ENCODE data around the gene OR10A7. TPM values are rescaled to one million over a fixed set of nuclear protein-coding genes. Genes with fewer than 3 reads are reported as not detected.
"Not testable (repeated sequence)": the region's sequence is repeated elsewhere in the genome, so short reads cannot be mapped to it uniquely, and the experiment has no call there.

OR10A7 gene, protein sequence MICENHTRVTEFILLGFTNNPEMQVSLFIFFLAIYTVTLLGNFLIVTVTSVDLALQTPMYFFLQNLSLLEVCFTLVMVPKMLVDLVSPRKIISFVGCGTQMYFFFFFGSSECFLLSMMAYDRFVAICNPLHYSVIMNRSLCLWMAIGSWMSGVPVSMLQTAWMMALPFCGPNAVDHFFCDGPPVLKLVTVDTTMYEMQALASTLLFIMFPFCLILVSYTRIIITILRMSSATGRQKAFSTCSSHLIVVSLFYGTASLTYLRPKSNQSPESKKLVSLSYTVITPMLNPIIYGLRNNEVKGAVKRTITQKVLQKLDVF
- not detected in 2 replicates for total RNA-seq (ENCODE audit: low replicate concordance)

DNA sequence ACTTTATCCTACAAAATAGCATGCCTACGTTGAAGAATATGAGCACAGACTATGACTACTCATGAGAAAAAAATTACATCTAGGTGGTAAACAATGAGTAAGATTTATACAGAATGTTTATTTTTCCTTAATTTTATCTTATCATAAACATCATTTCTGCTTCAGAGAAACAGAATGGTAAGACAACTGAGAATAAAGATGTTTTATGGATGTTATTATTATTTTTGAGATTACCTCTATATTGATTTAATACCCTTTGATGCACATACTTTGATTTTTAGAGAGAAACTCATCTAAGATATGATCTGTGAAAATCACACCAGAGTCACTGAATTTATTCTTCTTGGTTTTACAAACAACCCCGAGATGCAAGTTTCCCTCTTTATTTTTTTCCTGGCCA, at the start of gene OR10A7:
TSS of gene OR10A7 (plus strand) at position 301 of the 400 bp plus-strand sequence. CDS start at position 301, 0 bp downstream.
- H3K4me1 Mint-ChIP-seq = no peaks in the 10 kb centered on the region
- no peaks in the 10 kb centered on the region for H3K9me3 Mint-ChIP-seq

GRCh38 chr12:55171445-55171844, 49.4 kb upstream of the OR10A7 start:
- H3K9me3 ChIP-seq (ENCODE audit: low read depth) = no peaks in the 10 kb centered on the region
- no peaks in the 10 kb centered on the region for H3K79me2 ChIP-seq (ENCODE audit: low read depth)
- no peak overlapping the region for H3K4me3 ChIP-seq
- no peak overlapping the region for H2AFZ ChIP-seq (replicated peaks)
- H4K20me1 ChIP-seq (ENCODE audit: low read depth) = no peaks in the 10 kb centered on the region
- no peaks in the 10 kb centered on the region for H3K4me1 ChIP-seq
- no peaks in the 10 kb centered on the region for H3K36me3 ChIP-seq
- H3K27me3 ChIP-seq = no peaks in the 10 kb centered on the region
- Mint-ChIP-seq H3K9me3 (no peaks in the 10 kb centered on the region), H3K4me1 (no peaks in the 10 kb centered on the region), H3K27me3 (ENCODE audit: insufficient read depth, low read depth) (peaks cover 2% of the 10 kb centered on the region), H3K36me3 (no peaks in the 10 kb centered on the region), H3K4me3 (no peak overlapping the region), H3K27ac (no peak overlapping the region)
- H3K4me2 ChIP-seq = no peak overlapping the region
- H3F3A ChIP-seq (ENCODE audit: low read depth) = no peaks in the 10 kb centered on the region
- H3K27ac ChIP-seq = no peak overlapping the region
- H3K9ac ChIP-seq = no peak overlapping the region
- TF ChIP-seq EZH2phosphoT487 (IDR thresholded peaks at IDR 0.05) (no peak), EZH2 (IDR thresholded peaks at IDR 0.05) (no peak)
- TF ChIP-seq, protein P1, sequence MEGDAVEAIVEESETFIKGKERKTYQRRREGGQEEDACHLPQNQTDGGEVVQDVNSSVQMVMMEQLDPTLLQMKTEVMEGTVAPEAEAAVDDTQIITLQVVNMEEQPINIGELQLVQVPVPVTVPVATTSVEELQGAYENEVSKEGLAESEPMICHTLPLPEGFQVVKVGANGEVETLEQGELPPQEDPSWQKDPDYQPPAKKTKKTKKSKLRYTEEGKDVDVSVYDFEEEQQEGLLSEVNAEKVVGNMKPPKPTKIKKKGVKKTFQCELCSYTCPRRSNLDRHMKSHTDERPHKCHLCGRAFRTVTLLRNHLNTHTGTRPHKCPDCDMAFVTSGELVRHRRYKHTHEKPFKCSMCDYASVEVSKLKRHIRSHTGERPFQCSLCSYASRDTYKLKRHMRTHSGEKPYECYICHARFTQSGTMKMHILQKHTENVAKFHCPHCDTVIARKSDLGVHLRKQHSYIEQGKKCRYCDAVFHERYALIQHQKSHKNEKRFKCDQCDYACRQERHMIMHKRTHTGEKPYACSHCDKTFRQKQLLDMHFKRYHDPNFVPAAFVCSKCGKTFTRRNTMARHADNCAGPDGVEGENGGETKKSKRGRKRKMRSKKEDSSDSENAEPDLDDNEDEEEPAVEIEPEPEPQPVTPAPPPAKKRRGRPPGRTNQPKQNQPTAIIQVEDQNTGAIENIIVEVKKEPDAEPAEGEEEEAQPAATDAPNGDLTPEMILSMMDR (IDR thresholded peaks at IDR 0.05) = no peak
- no peak for DNase-seq (ENCODE audit: low spot score)

More for the DNA sequence above, at the start of gene OR10A7:
- TF ChIP-seq EZH2 (IDR thresholded peaks at IDR 0.05) (no peak), EZH2phosphoT487 (IDR thresholded peaks at IDR 0.05) (no peak)
- TF ChIP-seq, protein P1 (IDR thresholded peaks at IDR 0.05) = no peak
- H3K9ac ChIP-seq = no peak within 1 kb of the TSS
- H2AFZ ChIP-seq (replicated peaks) = no peak within 1 kb of the TSS
- H4K20me1 ChIP-seq (ENCODE audit: low read depth) = no peaks in the 10 kb centered on the region
- no peaks in the 10 kb centered on the region for H3K79me2 ChIP-seq (ENCODE audit: low read depth)
- no peaks in the 10 kb centered on the region for H3K36me3 ChIP-seq
- DNase-seq (ENCODE audit: low spot score) = no peak
- H3K4me3 ChIP-seq = no peak within 1 kb of the TSS
- H3K36me3 Mint-ChIP-seq = no peaks in the 10 kb centered on the region
- H3K9me3 ChIP-seq (ENCODE audit: low read depth) = no peaks in the 10 kb centered on the region
- H3K27ac ChIP-seq = no peak within 1 kb of the TSS
- no peaks in the 10 kb centered on the region for H3K4me1 ChIP-seq
- no peaks in the 10 kb centered on the region for H3K27me3 ChIP-seq
- no peak within 1 kb of the TSS for H3K4me3 Mint-ChIP-seq
- H3K27ac Mint-ChIP-seq = no peak within 1 kb of the TSS
- no peaks in the 10 kb centered on the region for H3F3A ChIP-seq (ENCODE audit: low read depth)
- H3K27me3 Mint-ChIP-seq (ENCODE audit: insufficient read depth, low read depth) = no peaks in the 10 kb centered on the region
- no peak within 1 kb of the TSS for H3K4me2 ChIP-seq

GRCh38 chr12:55171846-55172245, 49.0 kb upstream of the OR10A7 start:
- not testable (repeated sequence) for H3K4me2 ChIP-seq; H3F3A ChIP-seq (ENCODE audit: low read depth); H3K27ac Mint-ChIP-seq; H3K27me3 Mint-ChIP-seq (ENCODE audit: insufficient read depth, low read depth); H3K4me3 Mint-ChIP-seq; H3K4me3 ChIP-seq; DNase-seq (ENCODE audit: low spot score); H3K36me3 Mint-ChIP-seq; H2AFZ ChIP-seq (replicated peaks); H3K9me3 ChIP-seq (ENCODE audit: low read depth); H4K20me1 ChIP-seq (ENCODE audit: low read depth); H3K9ac ChIP-seq; H3K9me3 Mint-ChIP-seq; H3K4me1 ChIP-seq; H3K27ac ChIP-seq; H3K4me1 Mint-ChIP-seq; H3K79me2 ChIP-seq (ENCODE audit: low read depth); H3K27me3 ChIP-seq; H3K36me3 ChIP-seq

DNA sequence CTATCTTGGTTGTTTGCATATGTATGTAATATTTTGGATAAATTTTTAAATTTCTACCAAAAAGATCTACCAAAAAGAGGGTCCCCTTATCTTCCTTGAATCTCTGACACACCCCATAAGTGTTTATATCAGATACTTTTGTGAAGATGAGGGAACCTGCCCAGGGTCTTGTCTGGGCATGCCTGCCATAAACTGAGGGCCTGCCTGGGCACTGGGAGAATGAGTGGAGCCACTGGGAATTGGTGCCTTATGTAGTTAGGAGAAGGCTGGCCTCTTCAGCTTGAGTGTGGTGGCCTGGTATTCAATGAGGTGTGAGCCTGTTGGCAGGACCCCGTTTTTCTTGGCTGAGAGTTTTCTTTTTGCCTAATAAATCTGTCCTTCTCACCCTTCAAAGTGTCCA, 48.1 kb upstream of the OR10A7 start:
- Histone ChIP-seq H3K4me2 (no peak overlapping the region), H2AFZ (replicated peaks) (peak overlapping the region; percentile 84), H3K9me3 (ENCODE audit: low read depth) (no peaks in the 10 kb centered on the region), H3F3A (ENCODE audit: low read depth) (no peaks in the 10 kb centered on the region), H3K9ac (no peak overlapping the region), H3K36me3 (no peaks in the 10 kb centered on the region), H3K4me1 (no peaks in the 10 kb centered on the region), H3K79me2 (ENCODE audit: low read depth) (no peaks in the 10 kb centered on the region), H3K4me3 (no peak overlapping the region), H3K27ac (no peak overlapping the region), H4K20me1 (ENCODE audit: low read depth) (no peaks in the 10 kb centered on the region), H3K27me3 (no peaks in the 10 kb centered on the region)
- H3K4me3 Mint-ChIP-seq = no peak overlapping the region
- no peaks in the 10 kb centered on the region for H3K9me3 Mint-ChIP-seq
- DNase-seq (ENCODE audit: low spot score) = no peak
- H3K27ac Mint-ChIP-seq = no peak overlapping the region
- no peak for TF ChIP-seq EZH2 (IDR thresholded peaks at IDR 0.05)
- no peak for TF ChIP-seq EZH2phosphoT487 (IDR thresholded peaks at IDR 0.05)
- H3K27me3 Mint-ChIP-seq (ENCODE audit: insufficient read depth, low read depth) = peaks cover 2% of the 10 kb centered on the region
- no peaks in the 10 kb centered on the region for H3K36me3 Mint-ChIP-seq
- no peaks in the 10 kb centered on the region for H3K4me1 Mint-ChIP-seq
